ENCODE measurements around the gene SFSWAP. TPM values are rescaled to one million over a fixed set of nuclear protein-coding genes. Genes with fewer than 3 reads are reported as not detected.

The SFSWAP gene
- total RNA-seq, 1 experiment from 2014 or later: 50.4 TPM

- RAD21 ChIA-PET (ENCODE audit: low non-redundant PET in 1 of 2, low total read pairs in 2 of 2, uncharacterized antibody in 2 of 2, unreplicated experiment in 2 of 2): no interaction called here
Measured at GRCh38 chr12:131716282-131716681, 5.4 kb downstream of the SFSWAP start.

More at GRCh38 chr12:131716282-131716681, 5.4 kb downstream of the SFSWAP start:
- no peak overlapping the region for H2AFZ ChIP-seq (ENCODE audit: low read depth, low read length, poor library complexity, severe bottlenecking)
- POLR2A ChIA-PET: no interaction called here
- peaks cover 5% of the 10 kb centered on the region; the same call in 1 of the 2 replicates for H4K20me1 ChIP-seq (ENCODE audit: insufficient read depth)
- intact Hi-C loops (cut with micrococcal nuclease): no loop called here
- H3K79me2 ChIP-seq (ENCODE audit: insufficient read depth, low read length): peaks cover 97% of the 10 kb centered on the region
- H3K27ac ChIP-seq (ENCODE audit: low read depth, low read length): no peak overlapping the region
- peaks cover 7 to 9% of the 10 kb centered on the region in 2 experiments for H3K4me1 ChIP-seq (ENCODE audit: control insufficient read depth in 1 of 2, insufficient read depth in 2 of 2, low read length in 2 of 2)
- DNase-seq (ENCODE audit: low read depth, low spot score) (no peak), ATAC-seq (no peak)
- H3K36me3 ChIP-seq (ENCODE audit: control insufficient read depth in 1 of 2, insufficient read depth in 2 of 2, low read length in 2 of 2): peaks cover 59 to 73% of the 10 kb centered on the region in 2 experiments
- no peak overlapping the region for H3K4me2 ChIP-seq (ENCODE audit: low read length)
- CTCF ChIA-PET: no interaction called here
- no peaks in the 10 kb centered on the region for H3K9me2 ChIP-seq (ENCODE audit: insufficient read depth)
- no peak overlapping the region for H3K9ac ChIP-seq (ENCODE audit: low read length)
- no peaks in the 10 kb centered on the region for H3K9me3 ChIP-seq (ENCODE audit: control insufficient read depth in 1 of 2, insufficient read depth in 1 of 2, low read depth in 1 of 2, low read length in 2 of 2)
- BruUV-seq (replicated peaks): no TSS peak
- H3K27me3 ChIP-seq (ENCODE audit: insufficient read depth, low read length): no peaks in the 10 kb centered on the region
- TF ChIP-seq CBX3 (IDR thresholded peaks at IDR 0.05; ENCODE audit: low read depth): no peak
- TF ChIP-seq ZFX (IDR thresholded peaks at IDR 0.05): no peak
- TF ChIP-seq, protein P1, sequence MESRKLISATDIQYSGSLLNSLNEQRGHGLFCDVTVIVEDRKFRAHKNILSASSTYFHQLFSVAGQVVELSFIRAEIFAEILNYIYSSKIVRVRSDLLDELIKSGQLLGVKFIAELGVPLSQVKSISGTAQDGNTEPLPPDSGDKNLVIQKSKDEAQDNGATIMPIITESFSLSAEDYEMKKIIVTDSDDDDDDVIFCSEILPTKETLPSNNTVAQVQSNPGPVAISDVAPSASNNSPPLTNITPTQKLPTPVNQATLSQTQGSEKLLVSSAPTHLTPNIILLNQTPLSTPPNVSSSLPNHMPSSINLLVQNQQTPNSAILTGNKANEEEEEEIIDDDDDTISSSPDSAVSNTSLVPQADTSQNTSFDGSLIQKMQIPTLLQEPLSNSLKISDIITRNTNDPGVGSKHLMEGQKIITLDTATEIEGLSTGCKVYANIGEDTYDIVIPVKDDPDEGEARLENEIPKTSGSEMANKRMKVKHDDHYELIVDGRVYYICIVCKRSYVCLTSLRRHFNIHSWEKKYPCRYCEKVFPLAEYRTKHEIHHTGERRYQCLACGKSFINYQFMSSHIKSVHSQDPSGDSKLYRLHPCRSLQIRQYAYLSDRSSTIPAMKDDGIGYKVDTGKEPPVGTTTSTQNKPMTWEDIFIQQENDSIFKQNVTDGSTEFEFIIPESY (IDR thresholded peaks at IDR 0.05; ENCODE audit: extremely low read depth, insufficient replicate concordance, low read length): no peak
- TF ChIP-seq, protein P2, sequence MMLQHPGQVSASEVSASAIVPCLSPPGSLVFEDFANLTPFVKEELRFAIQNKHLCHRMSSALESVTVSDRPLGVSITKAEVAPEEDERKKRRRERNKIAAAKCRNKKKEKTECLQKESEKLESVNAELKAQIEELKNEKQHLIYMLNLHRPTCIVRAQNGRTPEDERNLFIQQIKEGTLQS (IDR thresholded peaks at IDR 0.05): no peak
- no peak for TF ChIP-seq JUND (IDR thresholded peaks at IDR 0.05)
- TF ChIP-seq EGR1 (IDR thresholded peaks at IDR 0.05; ENCODE audit: low read depth): no peak
- TF ChIP-seq, protein P3, sequence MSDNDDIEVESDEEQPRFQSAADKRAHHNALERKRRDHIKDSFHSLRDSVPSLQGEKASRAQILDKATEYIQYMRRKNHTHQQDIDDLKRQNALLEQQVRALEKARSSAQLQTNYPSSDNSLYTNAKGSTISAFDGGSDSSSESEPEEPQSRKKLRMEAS (IDR thresholded peaks at IDR 0.05): no peak
- no peak for TF ChIP-seq EZH2 (IDR thresholded peaks at IDR 0.05)
- no peak for TF ChIP-seq POLR2A (IDR thresholded peaks at IDR 0.05; ENCODE audit: borderline replicate concordance, extremely low read depth, insufficient read depth, insufficient read length)
- no peak for TF ChIP-seq CEBPB (IDR thresholded peaks at IDR 0.05; ENCODE audit: low read depth)
- TF ChIP-seq TCF7L2 (IDR thresholded peaks at IDR 0.05; ENCODE audit: borderline replicate concordance, extremely low read depth, insufficient read depth, insufficient read length): no peak
- TF ChIP-seq SIN3A (IDR thresholded peaks at IDR 0.05; ENCODE audit: low read depth): no peak
- no peak for TF ChIP-seq SP1 (IDR thresholded peaks at IDR 0.05; ENCODE audit: low read depth)
- TF ChIP-seq, protein P4, sequence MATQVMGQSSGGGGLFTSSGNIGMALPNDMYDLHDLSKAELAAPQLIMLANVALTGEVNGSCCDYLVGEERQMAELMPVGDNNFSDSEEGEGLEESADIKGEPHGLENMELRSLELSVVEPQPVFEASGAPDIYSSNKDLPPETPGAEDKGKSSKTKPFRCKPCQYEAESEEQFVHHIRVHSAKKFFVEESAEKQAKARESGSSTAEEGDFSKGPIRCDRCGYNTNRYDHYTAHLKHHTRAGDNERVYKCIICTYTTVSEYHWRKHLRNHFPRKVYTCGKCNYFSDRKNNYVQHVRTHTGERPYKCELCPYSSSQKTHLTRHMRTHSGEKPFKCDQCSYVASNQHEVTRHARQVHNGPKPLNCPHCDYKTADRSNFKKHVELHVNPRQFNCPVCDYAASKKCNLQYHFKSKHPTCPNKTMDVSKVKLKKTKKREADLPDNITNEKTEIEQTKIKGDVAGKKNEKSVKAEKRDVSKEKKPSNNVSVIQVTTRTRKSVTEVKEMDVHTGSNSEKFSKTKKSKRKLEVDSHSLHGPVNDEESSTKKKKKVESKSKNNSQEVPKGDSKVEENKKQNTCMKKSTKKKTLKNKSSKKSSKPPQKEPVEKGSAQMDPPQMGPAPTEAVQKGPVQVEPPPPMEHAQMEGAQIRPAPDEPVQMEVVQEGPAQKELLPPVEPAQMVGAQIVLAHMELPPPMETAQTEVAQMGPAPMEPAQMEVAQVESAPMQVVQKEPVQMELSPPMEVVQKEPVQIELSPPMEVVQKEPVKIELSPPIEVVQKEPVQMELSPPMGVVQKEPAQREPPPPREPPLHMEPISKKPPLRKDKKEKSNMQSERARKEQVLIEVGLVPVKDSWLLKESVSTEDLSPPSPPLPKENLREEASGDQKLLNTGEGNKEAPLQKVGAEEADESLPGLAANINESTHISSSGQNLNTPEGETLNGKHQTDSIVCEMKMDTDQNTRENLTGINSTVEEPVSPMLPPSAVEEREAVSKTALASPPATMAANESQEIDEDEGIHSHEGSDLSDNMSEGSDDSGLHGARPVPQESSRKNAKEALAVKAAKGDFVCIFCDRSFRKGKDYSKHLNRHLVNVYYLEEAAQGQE (IDR thresholded peaks at IDR 0.05; ENCODE audit: low read depth): no peak
- TF ChIP-seq CTCF (IDR thresholded peaks at IDR 0.05 in 2 of 3, conservative IDR thresholded peaks at IDR 0.05 in 1 of 3; ENCODE audit: borderline replicate concordance in 1 of 3, insufficient read depth in 1 of 3, low read depth in 2 of 3, low read length in 2 of 3): no peak
- no peak overlapping the region for H3K4me3 ChIP-seq (replicated peaks in 1 of 2; ENCODE audit: low read depth in 1 of 2, low read length in 2 of 2)
